Breast epithelium (tissue), 3 donors: ENCODE data around the gene PEX16.

Experiments
- POLR2A ChIP-seq: fragments of 450-650 bp; IDR thresholded peaks from one replicate; pipeline ENCODE4 v1.6.1; 2016; ENCODE audit warnings: antibody characterized with exemption, mild to moderate bottlenecking, moderate library complexity
- POLR2AphosphoS5 ChIP-seq, 3 donors: sonication (generic); formaldehyde crosslinking; IDR thresholded peaks; one replicate each; pipeline ENCODE4 v1.6.1; 2017; ENCODE audit warnings: antibody characterized with exemption in 3 of 3
- TF ChIP-seq, protein P1 (sequence below), 3 donors: fragments of 450-650 bp; IDR thresholded peaks; one replicate each; pipeline ENCODE4 v1.5.1; 2016 to 2017; ENCODE audit warnings: antibody characterized with exemption in 3 of 3, mild to moderate bottlenecking in 3 of 3, moderate library complexity in 3 of 3

DNA sequence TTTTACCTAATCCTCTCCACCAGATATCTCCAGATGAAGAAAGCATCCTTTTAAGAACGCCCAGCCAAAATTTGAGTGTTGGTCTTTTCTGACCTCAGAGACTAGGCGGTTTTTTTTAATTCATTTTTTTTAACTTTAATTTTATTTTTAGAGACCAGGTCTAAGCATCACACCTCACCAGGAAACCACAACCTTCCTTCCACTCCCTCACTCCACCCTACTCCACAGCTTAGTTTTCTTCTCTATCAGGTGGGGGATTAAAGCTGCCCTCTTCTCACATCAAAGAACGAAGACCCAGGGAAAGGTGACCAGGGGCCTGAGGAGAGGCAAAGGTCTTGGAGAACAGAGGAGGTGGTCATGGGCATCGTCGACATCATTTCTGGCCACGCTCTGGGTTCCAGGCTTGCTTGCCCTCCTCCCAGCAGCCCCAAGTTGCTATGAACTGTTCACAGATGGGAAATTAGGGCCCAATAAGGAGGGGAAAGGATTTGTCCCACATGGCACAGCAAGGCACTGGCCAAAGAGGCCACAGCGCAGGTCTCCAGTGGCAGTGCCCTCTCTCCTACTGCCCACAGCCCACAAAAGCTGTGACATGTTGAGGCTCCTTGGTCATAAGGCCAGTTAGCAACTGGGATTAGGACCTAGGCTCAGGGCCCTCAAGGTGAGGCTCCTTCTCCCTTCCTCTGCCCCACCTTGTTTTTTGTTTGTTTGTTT, 1.4 kb upstream of the PEX16 start:
- TF ChIP-seq, protein P1, sequence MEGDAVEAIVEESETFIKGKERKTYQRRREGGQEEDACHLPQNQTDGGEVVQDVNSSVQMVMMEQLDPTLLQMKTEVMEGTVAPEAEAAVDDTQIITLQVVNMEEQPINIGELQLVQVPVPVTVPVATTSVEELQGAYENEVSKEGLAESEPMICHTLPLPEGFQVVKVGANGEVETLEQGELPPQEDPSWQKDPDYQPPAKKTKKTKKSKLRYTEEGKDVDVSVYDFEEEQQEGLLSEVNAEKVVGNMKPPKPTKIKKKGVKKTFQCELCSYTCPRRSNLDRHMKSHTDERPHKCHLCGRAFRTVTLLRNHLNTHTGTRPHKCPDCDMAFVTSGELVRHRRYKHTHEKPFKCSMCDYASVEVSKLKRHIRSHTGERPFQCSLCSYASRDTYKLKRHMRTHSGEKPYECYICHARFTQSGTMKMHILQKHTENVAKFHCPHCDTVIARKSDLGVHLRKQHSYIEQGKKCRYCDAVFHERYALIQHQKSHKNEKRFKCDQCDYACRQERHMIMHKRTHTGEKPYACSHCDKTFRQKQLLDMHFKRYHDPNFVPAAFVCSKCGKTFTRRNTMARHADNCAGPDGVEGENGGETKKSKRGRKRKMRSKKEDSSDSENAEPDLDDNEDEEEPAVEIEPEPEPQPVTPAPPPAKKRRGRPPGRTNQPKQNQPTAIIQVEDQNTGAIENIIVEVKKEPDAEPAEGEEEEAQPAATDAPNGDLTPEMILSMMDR (IDR thresholded peaks at IDR 0.05): no peak
- no peak for TF ChIP-seq POLR2A
- TF ChIP-seq POLR2AphosphoS5 (IDR thresholded peaks at IDR 0.05): no peak
